ENCODE data around the gene RBM34.

The RBM34 gene

GRCh38 chr1:235124111-235124510 lies 36.9 kb downstream of the RBM34 start:
- H3K27me3 ChIP-seq (ENCODE audit: control insufficient read depth, insufficient read depth, low read length, poor library complexity, severe bottlenecking), result no peaks in the 10 kb centered on the region
- H3K4me1 ChIP-seq (ENCODE audit: control insufficient read depth, insufficient read depth, low read length), result no peaks in the 10 kb centered on the region
- H3K36me3 ChIP-seq (ENCODE audit: control insufficient read depth, insufficient read depth, low read length), result no peaks in the 10 kb centered on the region
- 89 to 95% methylated on average over 9 of the region's 9 CpGs for WGBS, 2 experiments
- no peak overlapping the region for H3K27ac ChIP-seq (ENCODE audit: insufficient read depth, low read depth, low read length, poor library complexity, severe bottlenecking)
- H3K9me3 ChIP-seq (ENCODE audit: control insufficient read depth, low read length), result no peaks in the 10 kb centered on the region
- no peak overlapping the region for H3K4me3 ChIP-seq (ENCODE audit: insufficient read depth, low read depth, low read length)

DNA sequence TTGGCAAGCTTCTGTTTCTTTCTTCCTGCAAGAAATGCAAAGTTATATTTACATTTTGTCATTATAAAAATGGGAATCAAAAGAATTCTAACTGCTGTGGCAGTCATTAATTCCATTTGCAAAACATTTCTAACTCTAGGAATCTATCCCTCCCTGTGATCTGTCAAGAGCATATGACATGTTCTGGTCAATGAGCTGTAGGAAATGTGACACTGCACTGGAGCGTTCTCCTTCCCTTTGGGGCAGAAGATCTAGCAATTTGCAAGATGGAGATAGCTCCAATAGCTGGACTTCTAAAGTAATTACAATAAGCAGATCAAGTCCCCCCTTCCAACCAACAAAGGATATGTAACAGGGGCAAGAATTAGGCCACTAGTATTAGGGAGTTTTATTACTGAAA lies 38.7 kb downstream of the RBM34 start:
- Histone ChIP-seq H3K9me3 (ENCODE audit: control insufficient read depth, low read length) (no peaks in the 10 kb centered on the region), H3K4me3 (ENCODE audit: insufficient read depth, low read depth, low read length) (no peak overlapping the region), H3K27me3 (ENCODE audit: control insufficient read depth, insufficient read depth, low read length, poor library complexity, severe bottlenecking) (no peaks in the 10 kb centered on the region), H3K27ac (ENCODE audit: insufficient read depth, low read depth, low read length, poor library complexity, severe bottlenecking) (no peak overlapping the region), H3K4me1 (ENCODE audit: control insufficient read depth, insufficient read depth, low read length) (no peaks in the 10 kb centered on the region), H3K36me3 (ENCODE audit: control insufficient read depth, insufficient read depth, low read length) (peaks cover 15% of the 10 kb centered on the region)
- WGBS, 2 experiments, result 91 to 100% methylated on average over 1 of the region's 1 CpG

DNA sequence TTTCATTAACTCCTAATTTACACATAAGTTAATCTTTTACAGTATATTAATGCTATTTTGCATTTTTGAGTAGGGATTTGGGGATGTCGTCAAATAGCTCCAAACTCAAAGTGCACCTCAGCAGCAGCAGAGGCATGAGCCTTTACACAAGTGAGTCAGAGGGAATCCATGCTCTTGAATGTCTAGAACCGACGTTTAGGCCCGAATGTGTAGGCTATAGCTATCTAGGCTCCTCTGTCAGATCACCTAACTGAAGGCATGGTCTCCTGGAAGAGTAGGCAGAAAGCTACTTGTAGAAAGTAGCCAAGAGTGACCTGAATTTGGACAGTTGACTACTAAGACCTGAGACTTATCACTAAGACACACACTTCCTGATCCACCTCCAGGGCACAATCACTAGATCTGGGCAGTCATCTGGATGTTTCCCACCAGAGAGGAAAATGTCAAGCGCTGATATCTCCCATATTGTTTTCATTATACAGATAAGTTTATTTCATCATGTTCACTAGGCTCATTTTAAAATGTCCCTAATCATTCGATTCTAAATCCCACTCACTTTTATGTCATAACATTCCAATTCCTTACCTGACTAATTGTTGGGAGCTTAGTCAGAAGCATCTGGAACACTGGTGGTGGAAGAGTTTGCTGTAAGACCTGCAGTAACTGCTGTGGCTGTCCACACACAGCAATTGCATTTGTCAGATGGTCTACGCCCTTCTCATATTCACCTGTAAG lies 47.7 kb downstream of the RBM34 start:
- H3K27me3 ChIP-seq (ENCODE audit: control insufficient read depth, insufficient read depth, low read length, poor library complexity, severe bottlenecking), result no peaks in the 10 kb centered on the region
- H3K9me3 ChIP-seq (ENCODE audit: control insufficient read depth, low read length), result no peaks in the 10 kb centered on the region
- no peak overlapping the region for H3K27ac ChIP-seq (ENCODE audit: insufficient read depth, low read depth, low read length, poor library complexity, severe bottlenecking)
- peaks cover 62% of the 10 kb centered on the region for H3K36me3 ChIP-seq (ENCODE audit: control insufficient read depth, insufficient read depth, low read length)
- H3K4me3 ChIP-seq (ENCODE audit: insufficient read depth, low read depth, low read length), result no peak overlapping the region
- 94 to 95% methylated on average over 7 of the region's 7 CpGs for WGBS, 2 experiments
- no peaks in the 10 kb centered on the region for H3K4me1 ChIP-seq (ENCODE audit: control insufficient read depth, insufficient read depth, low read length)

DNA sequence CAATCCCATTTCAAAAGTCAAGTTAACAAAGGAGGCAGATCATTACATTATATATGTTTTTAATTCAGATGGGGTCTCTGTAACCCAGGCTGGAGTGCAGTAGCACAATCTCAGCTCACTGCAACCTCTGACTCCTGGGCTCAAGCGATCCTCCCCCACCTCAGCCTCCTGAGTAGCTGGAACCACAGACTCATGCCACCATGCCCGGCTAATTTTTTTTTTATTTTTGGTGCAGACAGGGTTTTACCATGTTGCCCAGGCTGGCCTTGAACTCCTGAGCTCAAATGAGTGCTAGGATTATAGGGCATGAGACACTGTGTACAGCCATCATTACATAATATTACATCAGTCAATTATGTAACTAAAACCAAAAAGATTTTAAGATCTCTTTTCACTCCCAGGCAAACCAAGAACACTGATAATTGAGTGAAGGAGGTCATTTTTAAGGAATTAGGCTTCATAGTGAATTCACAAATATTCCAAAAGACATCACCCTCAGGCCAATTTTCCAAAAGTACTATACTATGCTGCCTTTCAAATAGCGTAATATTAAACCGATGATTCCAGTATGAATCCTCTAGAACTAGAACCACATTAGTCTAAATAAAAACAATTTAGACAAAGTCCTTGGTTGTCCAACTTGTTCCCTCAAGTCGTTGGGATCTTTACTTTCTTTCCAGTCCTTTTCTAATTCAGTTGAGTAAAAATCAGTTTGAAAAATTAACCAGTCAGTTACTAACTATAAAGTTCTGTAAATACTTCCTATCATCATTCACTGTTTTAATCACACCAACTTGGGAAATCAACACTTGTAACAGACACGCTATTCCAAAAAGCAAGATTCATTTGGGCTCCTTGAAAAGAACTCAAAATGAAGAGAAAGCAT lies 48.5 kb downstream of the RBM34 start:
- H3K9me3 ChIP-seq (ENCODE audit: control insufficient read depth, low read length), result no peaks in the 10 kb centered on the region
- H3K27me3 ChIP-seq (ENCODE audit: control insufficient read depth, insufficient read depth, low read length, poor library complexity, severe bottlenecking), result no peaks in the 10 kb centered on the region
- H3K27ac ChIP-seq (ENCODE audit: insufficient read depth, low read depth, low read length, poor library complexity, severe bottlenecking), result no peak overlapping the region
- no peak overlapping the region for H3K4me3 ChIP-seq (ENCODE audit: insufficient read depth, low read depth, low read length)
- no peaks in the 10 kb centered on the region for H3K4me1 ChIP-seq (ENCODE audit: control insufficient read depth, insufficient read depth, low read length)
- peaks cover 54% of the 10 kb centered on the region for H3K36me3 ChIP-seq (ENCODE audit: control insufficient read depth, insufficient read depth, low read length)
- 96 to 98% methylated on average over 6 of the region's 6 CpGs for WGBS, 2 experiments

DNA sequence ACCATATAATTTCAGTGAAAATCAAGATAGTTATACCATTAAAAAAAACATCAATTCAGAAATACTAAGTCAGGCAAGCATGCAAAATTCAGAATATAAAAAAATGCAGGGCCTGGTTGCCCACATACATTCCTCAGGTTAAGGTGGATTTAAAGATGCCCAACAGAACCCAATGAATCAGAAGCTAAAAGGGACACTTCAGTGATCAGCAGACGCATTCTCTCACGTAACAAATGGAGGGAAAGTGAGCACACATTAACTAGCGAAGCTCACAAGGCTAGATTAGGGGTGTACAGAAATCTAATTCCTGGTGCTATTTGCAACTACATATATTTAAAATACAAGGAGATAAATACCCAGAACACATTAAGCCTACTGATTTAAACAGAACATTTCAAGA lies 49.9 kb downstream of the RBM34 start:
- Histone ChIP-seq H3K36me3 (ENCODE audit: control insufficient read depth, insufficient read depth, low read length) (peaks cover 49% of the 10 kb centered on the region), H3K27ac (ENCODE audit: insufficient read depth, low read depth, low read length, poor library complexity, severe bottlenecking) (no peak overlapping the region)
- WGBS, 2 experiments, result 96 to 98% methylated on average over 3 of the region's 3 CpGs

DNA sequence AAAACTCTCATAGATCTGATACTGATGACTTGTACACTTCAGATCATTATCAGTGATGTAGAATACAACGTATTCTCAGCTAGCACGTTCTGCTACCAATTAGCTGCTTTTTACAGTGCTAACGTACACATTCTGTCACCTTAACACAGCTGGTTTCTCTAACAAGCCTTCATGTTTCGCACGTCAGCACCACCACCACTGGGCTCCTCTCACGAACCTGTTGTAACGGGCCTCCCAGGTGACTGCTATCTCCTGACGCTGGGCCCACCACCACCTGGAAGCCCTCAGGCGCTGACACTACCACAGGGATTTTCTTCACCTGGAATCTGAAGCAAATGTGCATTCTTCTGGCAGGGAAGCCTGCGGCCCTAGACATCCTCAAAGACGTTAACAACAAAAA lies 52.2 kb downstream of the RBM34 start:
- Histone ChIP-seq H3K4me3 (ENCODE audit: insufficient read depth, low read depth, low read length) (no peak overlapping the region), H3K27ac (ENCODE audit: insufficient read depth, low read depth, low read length, poor library complexity, severe bottlenecking) (no peak overlapping the region), H3K27me3 (ENCODE audit: control insufficient read depth, insufficient read depth, low read length, poor library complexity, severe bottlenecking) (no peaks in the 10 kb centered on the region), H3K36me3 (ENCODE audit: control insufficient read depth, insufficient read depth, low read length) (peaks cover 33% of the 10 kb centered on the region), H3K9me3 (ENCODE audit: control insufficient read depth, low read length) (no peaks in the 10 kb centered on the region), H3K4me1 (ENCODE audit: control insufficient read depth, insufficient read depth, low read length) (peaks cover 4% of the 10 kb centered on the region)
- WGBS, 2 experiments, result 93 to 94% methylated on average over 11 of the region's 11 CpGs

More for the DNA sequence above, 49.9 kb downstream of the RBM34 start:
- Histone ChIP-seq H3K4me1 (ENCODE audit: control insufficient read depth, insufficient read depth, low read length) (no peaks in the 10 kb centered on the region), H3K9me3 (ENCODE audit: control insufficient read depth, low read length) (no peaks in the 10 kb centered on the region), H3K4me3 (ENCODE audit: insufficient read depth, low read depth, low read length) (no peak overlapping the region), H3K27me3 (ENCODE audit: control insufficient read depth, insufficient read depth, low read length, poor library complexity, severe bottlenecking) (no peaks in the 10 kb centered on the region)

- H3K36me3 ChIP-seq (ENCODE audit: control insufficient read depth, insufficient read depth, low read length), result peaks cover 28% of the 10 kb centered on the region
- 91 to 96% methylated on average over 1 of the region's 1 CpG for WGBS, 2 experiments
- no peak overlapping the region for H3K27ac ChIP-seq (ENCODE audit: insufficient read depth, low read depth, low read length, poor library complexity, severe bottlenecking)
- peaks cover 4% of the 10 kb centered on the region for H3K4me1 ChIP-seq (ENCODE audit: control insufficient read depth, insufficient read depth, low read length)
- no peak overlapping the region for H3K4me3 ChIP-seq (ENCODE audit: insufficient read depth, low read depth, low read length)
- H3K9me3 ChIP-seq (ENCODE audit: control insufficient read depth, low read length), result no peaks in the 10 kb centered on the region
- no peaks in the 10 kb centered on the region for H3K27me3 ChIP-seq (ENCODE audit: control insufficient read depth, insufficient read depth, low read length, poor library complexity, severe bottlenecking)
These were observed 52.9 kb downstream of the RBM34 start for GRCh38 chr1:235108185-235108593.

DNA sequence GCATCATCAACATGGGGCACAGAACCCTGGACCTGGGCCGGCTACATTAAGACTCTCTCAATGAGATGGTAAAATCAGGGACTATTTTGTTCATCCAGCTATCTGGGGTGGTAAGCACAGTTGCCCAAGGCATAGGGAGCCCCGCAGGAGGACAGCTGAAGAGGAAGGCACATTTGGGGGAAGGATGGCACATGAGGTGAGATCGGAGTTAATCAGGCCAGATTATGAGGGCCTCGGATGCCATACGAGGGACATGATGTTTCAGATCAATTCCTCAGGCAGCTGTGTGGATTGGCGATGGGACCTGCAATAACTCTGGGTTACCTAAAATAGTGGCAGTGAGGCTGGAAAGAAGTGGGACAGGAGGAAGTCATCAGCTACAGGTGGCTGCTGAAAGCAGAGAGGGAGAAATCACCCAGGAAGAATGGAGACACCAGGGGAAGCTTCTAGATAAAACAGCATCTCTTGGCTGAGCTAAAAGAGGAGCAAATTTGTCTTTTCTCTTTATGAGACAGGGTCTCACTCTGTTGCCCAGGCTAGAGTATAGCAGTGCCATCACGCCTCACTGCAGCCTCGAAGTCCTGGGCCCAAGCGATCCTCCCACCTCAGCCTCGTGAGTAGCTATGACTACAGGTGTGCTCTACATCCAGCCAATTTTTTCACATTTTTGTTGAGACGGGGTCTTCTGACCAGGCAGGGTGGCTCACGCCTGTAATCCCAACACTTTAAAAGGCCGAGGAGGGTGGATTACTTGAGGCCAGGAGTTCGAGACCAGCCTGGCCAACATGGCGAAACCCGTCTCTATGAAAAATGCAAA lies 53.5 kb downstream of the RBM34 start:
- Histone ChIP-seq H3K4me1 (ENCODE audit: control insufficient read depth, insufficient read depth, low read length) (peaks cover 4% of the 10 kb centered on the region), H3K4me3 (ENCODE audit: insufficient read depth, low read depth, low read length) (no peak overlapping the region), H3K27ac (ENCODE audit: insufficient read depth, low read depth, low read length, poor library complexity, severe bottlenecking) (no peak overlapping the region), H3K9me3 (ENCODE audit: control insufficient read depth, low read length) (no peaks in the 10 kb centered on the region), H3K27me3 (ENCODE audit: control insufficient read depth, insufficient read depth, low read length, poor library complexity, severe bottlenecking) (no peaks in the 10 kb centered on the region), H3K36me3 (ENCODE audit: control insufficient read depth, insufficient read depth, low read length) (peaks cover 22% of the 10 kb centered on the region)
- 95 to 96% methylated on average over 16 of the region's 16 CpGs for WGBS, 2 experiments

DNA sequence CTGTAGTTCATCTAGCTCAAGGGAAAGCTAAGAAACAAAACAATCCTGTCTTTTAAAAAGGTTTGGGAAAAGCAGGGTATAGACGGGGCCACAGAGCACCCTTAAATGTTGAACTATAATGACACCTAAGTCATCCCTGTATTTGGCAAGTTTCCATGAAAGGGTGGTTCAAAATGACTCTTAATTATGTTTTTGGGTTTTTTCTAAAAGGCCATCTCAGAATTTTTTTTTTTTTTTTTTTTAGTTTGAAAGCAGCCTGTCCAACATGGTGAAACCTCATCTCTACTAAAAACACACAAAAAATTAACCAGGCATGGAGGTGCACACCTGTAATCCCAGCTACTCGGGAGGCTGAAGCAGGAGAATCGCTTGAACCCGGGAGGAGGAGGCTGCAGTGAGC lies 54.6 kb downstream of the RBM34 start:
- Histone ChIP-seq H3K27ac (ENCODE audit: insufficient read depth, low read depth, low read length, poor library complexity, severe bottlenecking) (no peak overlapping the region), H3K4me1 (ENCODE audit: control insufficient read depth, insufficient read depth, low read length) (peaks cover 4% of the 10 kb centered on the region), H3K9me3 (ENCODE audit: control insufficient read depth, low read length) (no peaks in the 10 kb centered on the region), H3K4me3 (ENCODE audit: insufficient read depth, low read depth, low read length) (no peak overlapping the region), H3K36me3 (ENCODE audit: control insufficient read depth, insufficient read depth, low read length) (peaks cover 13% of the 10 kb centered on the region), H3K27me3 (ENCODE audit: control insufficient read depth, insufficient read depth, low read length, poor library complexity, severe bottlenecking) (no peaks in the 10 kb centered on the region)
- 89 to 94% methylated on average over 4 of the region's 4 CpGs for WGBS, 2 experiments
